Endodermal cell (in vitro differentiated cells): Measurements from ENCODE around the gene ZNRF2. TPM values are rescaled to one million over a fixed set of nuclear protein-coding genes. Genes with fewer than 3 reads are reported as not detected.
"Not testable (repeated sequence)": the region's sequence is repeated elsewhere in the genome, so short reads cannot be mapped to it uniquely, and the experiment has no call there.

Experiments used
- DNase-seq: peaks from one replicate; pipeline ENCODE4 v3.0.0-alpha.2; 2017
- H3K27ac ChIP-seq: 2 replicates; pipeline ENCODE4 v1.5.1; 2013; ENCODE audit warnings: mild to moderate bottlenecking, low read depth, low read length, moderate library complexity
- H3K27me3 ChIP-seq: 2 replicates; pipeline ENCODE4 v1.6.1; 2013; ENCODE audit warnings: mild to moderate bottlenecking, low read length, moderate library complexity; ENCODE audit not compliant: insufficient read depth, control insufficient read depth, poor library complexity, severe bottlenecking
- H3K36me3 ChIP-seq: 2 replicates; pipeline ENCODE4 v1.7.0; 2013; ENCODE audit warnings: mild to moderate bottlenecking, low read length, moderate library complexity; ENCODE audit not compliant: control insufficient read depth, insufficient read depth
- H3K4me1 ChIP-seq: one replicate; pipeline ENCODE4 v1.7.0; 2013; ENCODE audit warnings: low read length; ENCODE audit not compliant: control insufficient read depth, insufficient read depth
- H3K4me3 ChIP-seq: 2 replicates; pipeline ENCODE4 v1.5.1; 2013; ENCODE audit warnings: mild to moderate bottlenecking, low read length, moderate library complexity
- H3K9ac ChIP-seq: 2 replicates; pipeline ENCODE4 v1.6.1; 2013; ENCODE audit warnings: mild to moderate bottlenecking, low read length, moderate library complexity; ENCODE audit not compliant: poor library complexity, severe bottlenecking; ENCODE audit errors: extremely low read depth
- H3K9me3 ChIP-seq: 2 replicates; pipeline ENCODE4 v1.6.1; 2013; ENCODE audit warnings: mild to moderate bottlenecking, low read length, moderate library complexity; ENCODE audit not compliant: control insufficient read depth
- H3K27ac Mint-ChIP-seq: 2 replicates; pipeline ENCODE4 v1.8.0; 2020; ENCODE audit warnings: mixed read lengths
- H3K27me3 Mint-ChIP-seq: 2 replicates; pipeline ENCODE4 v1.8.0; 2021; ENCODE audit warnings: mild to moderate bottlenecking, mixed read lengths; ENCODE audit not compliant: insufficient read depth
- H3K36me3 Mint-ChIP-seq: 2 replicates; pipeline ENCODE4 v1.8.0; 2020; ENCODE audit warnings: low read depth, mixed read lengths
- H3K4me1 Mint-ChIP-seq: 2 replicates; pipeline ENCODE4 v1.8.0; 2020; ENCODE audit warnings: mixed read lengths
- H3K4me3 Mint-ChIP-seq: 2 replicates; pipeline ENCODE4 v1.8.0; 2020; ENCODE audit warnings: mild to moderate bottlenecking, moderate library complexity, mixed read lengths
- H3K9me3 Mint-ChIP-seq: 2 replicates; pipeline ENCODE4 v1.8.0; 2020; ENCODE audit warnings: mild to moderate bottlenecking, mixed read lengths
- WGBS, 2 experiments: methylation state at CpG; one replicate each; pipeline versions ENCODE4 v1.1.5 to v1.1.7; 2013; ENCODE audit warnings: missing lambda C conversion rate in 2 of 2, mixed read lengths in 1 of 2; ENCODE audit not compliant: insufficient coverage in 1 of 2, insufficient read length in 1 of 2; 5-methylcytosine and 5-hydroxymethylcytosine counted together
- total RNA-seq, 2 donors: library from RNA; stranded (reverse); fragmentation: NEBNext Ultra II Directional in 1 of 2; extraction: Animal tissue kit (Norgen Biotek cat#: 25700) in 1 of 2; gene quantifications; 2 replicates in 1 of 2; 3 replicates in 1 of 2; pipeline ENCODE4 v1.2.1, GENCODE V29; 2021

ZNRF2 gene
- total RNA-seq, 2 donors from 2014 or later = 15.5 to 20.9 TPM

GRCh38 chr7:30290317-30290716 is 5.9 kb downstream of the ZNRF2 start:
- not testable (repeated sequence) for H3K27ac ChIP-seq, H3K36me3 ChIP-seq, H3K4me3 Mint-ChIP-seq, H3K27ac Mint-ChIP-seq, H3K9ac ChIP-seq, H3K27me3 ChIP-seq, DNase-seq, H3K4me1 ChIP-seq, H3K4me3 ChIP-seq, H3K36me3 Mint-ChIP-seq, H3K9me3 ChIP-seq, H3K27me3 Mint-ChIP-seq, H3K9me3 Mint-ChIP-seq
- WGBS, 2 experiments = 80 to 83% methylated on average over 2 to 3 of the region's 3 CpGs
- peaks cover 35% of the 10 kb centered on the region for H3K4me1 Mint-ChIP-seq

DNA sequence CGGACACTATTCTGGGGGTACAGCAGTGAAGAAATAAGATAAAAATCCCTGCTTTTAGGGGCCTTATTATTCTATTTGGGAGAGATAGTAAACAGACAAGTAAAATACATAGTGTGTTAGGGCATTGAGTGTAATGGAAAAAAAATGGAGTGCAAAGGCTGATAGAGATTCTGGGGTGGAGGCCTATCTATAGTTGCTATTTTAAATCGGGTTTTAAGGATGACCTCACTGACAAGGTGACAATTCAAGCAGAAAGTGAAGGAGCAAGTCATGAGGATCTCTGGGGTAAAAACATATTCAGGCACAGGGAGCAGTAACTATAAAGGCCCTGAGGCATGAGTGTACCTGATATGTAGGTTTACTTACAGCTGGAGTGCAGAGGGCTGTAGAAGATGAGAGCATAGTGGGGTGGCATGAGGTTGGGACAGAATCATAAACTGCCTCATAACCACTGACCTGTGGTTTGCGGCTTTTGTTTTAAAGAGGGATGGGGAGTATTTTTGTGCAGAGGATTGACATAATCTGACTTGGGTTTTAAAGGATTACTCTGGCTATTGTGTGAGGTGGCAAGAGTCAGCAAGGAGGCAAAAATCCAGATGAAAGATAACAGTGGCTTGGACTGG is 8.1 kb downstream of the ZNRF2 start:
- H3K4me3 Mint-ChIP-seq, H3K9me3 Mint-ChIP-seq, H3K27me3 ChIP-seq, H3K36me3 ChIP-seq, H3K27me3 Mint-ChIP-seq, H3K27ac ChIP-seq, H3K36me3 Mint-ChIP-seq, H3K4me1 ChIP-seq, H3K4me3 ChIP-seq, DNase-seq, H3K9ac ChIP-seq, H3K27ac Mint-ChIP-seq, H3K9me3 ChIP-seq: not testable (repeated sequence)
- peaks cover 25% of the 10 kb centered on the region for H3K4me1 Mint-ChIP-seq
- WGBS, 2 experiments = 87 to 94% methylated on average over 3 of the region's 3 CpGs

DNA sequence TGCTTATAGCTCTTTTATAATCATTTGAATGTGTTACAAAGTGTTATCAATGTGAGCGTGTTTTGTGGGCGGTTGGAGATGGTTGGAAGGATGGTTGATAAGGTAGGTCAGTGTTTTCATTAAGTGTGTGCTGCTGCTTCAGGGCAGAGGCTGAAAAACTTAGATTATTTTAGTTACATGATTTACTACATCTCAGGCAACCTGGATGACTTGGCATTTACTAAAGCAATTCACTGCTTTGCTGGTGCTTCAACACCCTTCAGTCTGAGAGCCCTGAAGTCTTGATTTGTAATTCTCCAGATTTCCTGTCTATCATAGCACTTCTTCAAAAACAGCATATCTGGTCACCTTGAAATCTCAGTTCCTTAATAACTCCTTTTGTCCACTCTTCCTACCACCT is 11.9 kb downstream of the ZNRF2 start:
- H3K9me3 ChIP-seq, H3K27ac ChIP-seq, H3K9ac ChIP-seq, H3K9me3 Mint-ChIP-seq, H3K27me3 ChIP-seq, H3K4me3 ChIP-seq, H3K4me1 Mint-ChIP-seq, H3K4me1 ChIP-seq, H3K27ac Mint-ChIP-seq, H3K36me3 Mint-ChIP-seq, H3K36me3 ChIP-seq, DNase-seq, H3K4me3 Mint-ChIP-seq, H3K27me3 Mint-ChIP-seq: not testable (repeated sequence)
- WGBS, 2 experiments = no CpG with 5 or more reads among the region's 2 CpGs

GRCh38 chr7:30297499-30297898 is 13.1 kb downstream of the ZNRF2 start:
- H3K4me1 ChIP-seq, DNase-seq, H3K27me3 ChIP-seq, H3K9me3 ChIP-seq, H3K9ac ChIP-seq, H3K4me3 ChIP-seq, H3K4me1 Mint-ChIP-seq, H3K27me3 Mint-ChIP-seq, H3K36me3 ChIP-seq, H3K4me3 Mint-ChIP-seq, H3K27ac ChIP-seq, H3K9me3 Mint-ChIP-seq, H3K27ac Mint-ChIP-seq, H3K36me3 Mint-ChIP-seq: not testable (repeated sequence)
- 100% methylated on average over 1 of the region's 1 CpG; no CpG with 5 or more reads in 1 of the 2 experiments for WGBS, 2 experiments

DNA sequence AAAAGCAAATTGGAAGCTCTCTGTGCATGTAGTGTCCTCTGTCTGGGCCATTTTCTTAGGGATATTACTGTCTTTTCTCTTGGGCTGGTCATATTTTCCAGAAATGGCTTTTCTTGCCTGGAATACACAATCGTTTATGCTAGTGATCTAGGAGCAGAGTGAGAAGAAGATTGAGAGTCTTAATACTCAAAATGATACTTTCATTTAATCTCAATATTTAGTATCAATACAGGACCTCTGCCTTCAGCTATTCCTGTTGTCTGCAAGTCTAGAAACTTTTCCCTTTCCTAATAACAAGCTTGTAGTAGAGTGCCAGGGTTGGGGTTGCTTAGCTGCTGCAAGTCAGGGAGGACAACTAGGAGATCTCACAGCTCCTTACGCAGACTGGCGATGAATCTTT is 14.0 kb downstream of the ZNRF2 start:
- H3K36me3 ChIP-seq, H3K4me1 ChIP-seq, H3K4me3 Mint-ChIP-seq, H3K27me3 Mint-ChIP-seq, H3K4me1 Mint-ChIP-seq, H3K9me3 ChIP-seq, H3K27me3 ChIP-seq, H3K36me3 Mint-ChIP-seq, H3K4me3 ChIP-seq, DNase-seq, H3K27ac Mint-ChIP-seq, H3K9me3 Mint-ChIP-seq, H3K9ac ChIP-seq, H3K27ac ChIP-seq: not testable (repeated sequence)
- 95 to 100% methylated on average over 1 to 2 of the region's 3 CpGs for WGBS, 2 experiments
